Endothelial cell of umbilical vein (primary cell): Measurements from ENCODE around the gene ZBTB48. TPM values are rescaled to one million over a fixed set of nuclear protein-coding genes. Genes with fewer than 3 reads are reported as not detected.

ENCODE experiments used
- BruUV-seq: library from RNA; stranded (reverse); fragments of 400-500 nt; replicated peaks from 2 replicates; lab custom pipeline; 2021; lab: Mats Ljungman, UMichigan
- CTCF ChIA-PET: fragments of 300-600, 350-600 bp; sonication (Branson Sonifier 250); formaldehyde crosslinking; loops from one replicate; lab custom pipeline; 2021; ENCODE audit warnings: antibody characterized with exemption, inconsistent platforms; lab: Charles Lee
- POLR2A ChIA-PET: fragments of 300-600, 350-600 bp; sonication (Branson Sonifier 250); formaldehyde crosslinking; loops from one replicate; lab custom pipeline; 2021; ENCODE audit warnings: antibody characterized with exemption, inconsistent platforms; lab: Charles Lee
- DNase-seq: peaks from one replicate; pipeline ENCODE4 v3.0.0-alpha.2; 2011; ENCODE audit warnings: low read depth, low spot score
- FAIRE-seq: peaks from 2 replicates; lab custom pipeline; 2011; peaks lifted over from hg19 to GRCh38; lab: Jason Lieb, UNC
- H2AFZ ChIP-seq: 2 replicates; pipeline ENCODE4 v1.6.0; 2012; ENCODE audit warnings: low read depth, low read length, control low read depth, inconsistent platforms
- H3K27ac ChIP-seq: 2 replicates; pipeline ENCODE4 v1.5.1; 2011; ENCODE audit warnings: low read depth, mild to moderate bottlenecking, control low read depth, low read length, moderate library complexity; ENCODE audit not compliant: insufficient read depth
- H3K27me3 ChIP-seq, 2 experiments: 2 replicates each; pipeline versions ENCODE4 v1.6.0 to v1.6.1; 2011; ENCODE audit warnings: low read length in 2 of 2, mixed read lengths in 1 of 2; ENCODE audit not compliant: control insufficient read depth in 2 of 2, insufficient read depth in 2 of 2
- H3K36me3 ChIP-seq, 2 experiments: 2 replicates in 1 of 2; 3 replicates in 1 of 2; pipeline ENCODE4 v1.5.1; 2011; ENCODE audit warnings: low read length in 2 of 2, mild to moderate bottlenecking in 1 of 2, moderate library complexity in 1 of 2; ENCODE audit not compliant: control insufficient read depth in 2 of 2, insufficient read depth in 2 of 2; ENCODE audit errors: extremely low read depth in 1 of 2
- H3K4me1 ChIP-seq: 3 replicates; pipeline ENCODE4 v1.5.1; 2011; ENCODE audit warnings: mild to moderate bottlenecking, low read length; ENCODE audit not compliant: control insufficient read depth, insufficient read depth; ENCODE audit errors: extremely low read depth
- H3K4me2 ChIP-seq: 2 replicates; pipeline ENCODE4 v1.6.1; 2011; ENCODE audit warnings: low read length, control low read depth, mixed read lengths; ENCODE audit not compliant: insufficient read depth
- H3K4me3 ChIP-seq, 3 experiments: fragments of 200-600 bp in 1 of 3; sonication (generic), shearing (Covaris generic) in 1 of 3; replicated peaks in 1 of 3; 2 replicates each; pipeline ENCODE4 v1.5.1; 2011 to 2016; ENCODE audit warnings: control low read depth in 3 of 3, low read length in 3 of 3, mild to moderate bottlenecking in 2 of 3, inconsistent platforms in 1 of 3, low read depth in 1 of 3, moderate library complexity in 1 of 3; ENCODE audit not compliant: insufficient read depth in 1 of 3
- H3K79me2 ChIP-seq: 2 replicates; pipeline ENCODE4 v1.6.0; 2012; ENCODE audit warnings: low read length, inconsistent platforms; ENCODE audit not compliant: control insufficient read depth, insufficient read depth
- H3K9ac ChIP-seq: replicated peaks from 2 replicates; pipeline ENCODE3; 2011; ENCODE audit warnings: low read length, control low read depth; ENCODE audit not compliant: insufficient read depth; ENCODE audit errors: extremely low read depth
- H3K9me1 ChIP-seq: replicated peaks from 3 replicates; pipeline ENCODE4 v1.6.0; 2011; ENCODE audit warnings: mild to moderate bottlenecking, low read length; ENCODE audit not compliant: control insufficient read depth, insufficient read depth; ENCODE audit errors: extremely low read depth
- H3K9me3 ChIP-seq: replicated peaks from 2 replicates; pipeline ENCODE4 v1.5.1; 2012; ENCODE audit warnings: low read length, inconsistent platforms; ENCODE audit not compliant: control insufficient read depth, insufficient read depth
- H4K20me1 ChIP-seq: replicated peaks from 2 replicates; pipeline ENCODE3; 2011; ENCODE audit warnings: mild to moderate bottlenecking, low read length; ENCODE audit not compliant: control insufficient read depth, insufficient read depth; ENCODE audit errors: extremely low read depth
- CTCF ChIP-seq, 2 donors: IDR thresholded peaks; 1 replicate in 1 of 2; 2 replicates in 1 of 2; pipeline ENCODE4 v1.5.1; 2011; ENCODE audit warnings: low read length in 2 of 2, mild to moderate bottlenecking in 2 of 2, moderate library complexity in 2 of 2, control low read depth in 1 of 2, inconsistent platforms in 1 of 2, low read depth in 1 of 2; ENCODE audit not compliant: insufficient read depth in 1 of 2; ENCODE audit errors: extremely low read depth in 1 of 2
- EZH2 ChIP-seq: IDR thresholded peaks from 2 replicates; pipeline ENCODE4 v1.6.1; 2012; ENCODE audit warnings: borderline replicate concordance, low read depth, mild to moderate bottlenecking, moderate library complexity, low read length, inconsistent platforms; ENCODE audit not compliant: severe bottlenecking
- FOS ChIP-seq: IDR thresholded peaks from 2 replicates; pipeline ENCODE4 v1.6.1; 2011; ENCODE audit warnings: mild to moderate bottlenecking, low read length, moderate library complexity, borderline replicate concordance; ENCODE audit not compliant: insufficient read depth
- GATA2 ChIP-seq: IDR thresholded peaks from 2 replicates; pipeline ENCODE4 v1.7.0; 2011; ENCODE audit warnings: low read depth, mild to moderate bottlenecking, moderate library complexity, mixed read lengths, low read length; ENCODE audit not compliant: insufficient read length, insufficient read depth
- JUN ChIP-seq: IDR thresholded peaks from 2 replicates; pipeline ENCODE4 v1.6.1; 2011; ENCODE audit warnings: borderline replicate concordance, low read depth; ENCODE audit not compliant: insufficient read length, insufficient read depth
- MAX ChIP-seq: IDR thresholded peaks from 2 replicates; pipeline ENCODE4 v1.6.1; 2011; ENCODE audit not compliant: insufficient read depth, insufficient read length
- MYC ChIP-seq: IDR thresholded peaks from one replicate; pipeline ENCODE4 v1.6.1; 2011; ENCODE audit warnings: mild to moderate bottlenecking, low read depth, low read length
- POLR2A ChIP-seq: IDR thresholded peaks from 2 replicates; pipeline ENCODE4 v1.6.1; 2012; ENCODE audit warnings: low read depth, mild to moderate bottlenecking, control low read depth, low read length
- POLR2AphosphoS5 ChIP-seq: IDR thresholded peaks from 2 replicates; pipeline ENCODE4 v1.6.1; 2012; ENCODE audit warnings: low read depth, mild to moderate bottlenecking, control low read depth, low read length, moderate library complexity; ENCODE audit not compliant: insufficient read depth
- dilution Hi-C: fragments of 300-500 bp; cut with MboI; formaldehyde crosslinking; loops from one replicate; pipeline ENCODE4 v1.15.0; 2019; ENCODE audit warnings: low sequenced_read_pairs; ENCODE audit not compliant: extremely low pct_ligation_motif_present
- intact Hi-C: fragments of 100-400 bp; cut with micrococcal nuclease; formaldehyde crosslinking; loops from one replicate; pipeline ENCODE4 v1.10.0; 2022
- polyA plus RNA-seq, 4 experiments: library from polyadenylated mRNA; depleted of rRNA in 3 of 4; stranded (reverse) in 3 of 4; unstranded in 1 of 4; fragments of >200 nt; gene quantifications; 2 replicates each; pipeline versions ENCODE4 v1.2.1 to v1.2.3, GENCODE V29; 2011 to 2012; ENCODE audit warnings: missing spikeins in 1 of 4
- total RNA-seq: library from RNA; stranded (reverse); gene quantifications from 2 replicates; pipeline ENCODE4 v1.2.3, GENCODE V29; 2021

ZBTB48 gene
- total and polyA plus RNA-seq, 2 donors (not counting 3 experiments of a cell fraction or from before 2014, with no cell fraction given) = 20.9 to 25.1 TPM

- no TSS peak for BruUV-seq
- TF ChIP-seq GATA2 (no peak), MYC (no peak), MAX (no peak), POLR2A (no peak), CTCF (IDR thresholded peaks at IDR 0.05; ENCODE audit: extremely low read depth in 1 of 2, insufficient read depth in 1 of 2, low read depth in 1 of 2, low read length in 2 of 2) (no peak), JUN (no peak), EZH2 (no peak), POLR2AphosphoS5 (no peak), FOS (no peak)
- H3K27ac ChIP-seq = no peak overlapping the region
These were observed 17.3 kb downstream of the ZBTB48 start for GRCh38 chr1:6596886-6597776.

More at GRCh38 chr1:6596886-6597776, 17.3 kb downstream of the ZBTB48 start:
- POLR2A ChIA-PET = no interaction called here
- H3K79me2 ChIP-seq = peaks cover 55% of the 10 kb centered on the region
- H3K36me3 ChIP-seq = peaks cover 6 to 45% of the 10 kb centered on the region in 2 experiments
- DNase-seq (no peak), FAIRE-seq (no peak)
- no peak overlapping the region for H3K9ac ChIP-seq
- H3K9me1 ChIP-seq = no peaks in the 10 kb centered on the region
- CTCF ChIA-PET = interaction anchor here (1.4 kb wide), 1 partner anchor 50 kb away, joined by 5 read pairs; no protein-coding TSS in a partner anchor
- no peaks in the 10 kb centered on the region for H3K27me3 ChIP-seq
- H3K4me3 ChIP-seq = no peak overlapping the region
- peaks cover 6% of the 10 kb centered on the region for H3K4me1 ChIP-seq
- dilution Hi-C loops = no loop called here
- no peak overlapping the region for H2AFZ ChIP-seq
- H3K9me3 ChIP-seq = no peaks in the 10 kb centered on the region
- H4K20me1 ChIP-seq = no peaks in the 10 kb centered on the region
- intact Hi-C loops = no loop called here
- H3K4me2 ChIP-seq = no peak overlapping the region
